A549 (cell line): ENCODE measurements around the gene CREBZF. TPM values are rescaled to one million over a fixed set of nuclear protein-coding genes. Genes with fewer than 3 reads are reported as not detected.
A peak's percentile ranks its signal among the peaks of the same experiment; 100 is the strongest.

Source experiments
- ATAC-seq, 2 experiments: fragments of 200-7000 bp in 1 of 2; fragments of >200 bp in 1 of 2; cut with Nextera tagmentation in 1 of 2; cut with Tn5 transposase in 1 of 2; 3 replicates each; pipeline versions ENCODE4 v1.8.0 to v1.9.1; 2018 to 2020; ENCODE audit warnings: mild to moderate bottlenecking in 1 of 2, moderate library complexity in 1 of 2
- CTCF ChIA-PET: fragments of 300-600 bp; sonication (Branson Sonifier 250); formaldehyde crosslinking; extraction: SDS; loops from one replicate; lab custom pipeline; 2021; ENCODE audit warnings: antibody characterized with exemption, inconsistent platforms; lab: Yijun Ruan, JAX
- POLR2A ChIA-PET: fragments of 350-600 bp; formaldehyde crosslinking; extraction: SDS; loops from one replicate; lab custom pipeline; 2021; ENCODE audit warnings: antibody characterized with exemption, inconsistent platforms; lab: Yijun Ruan, JAX
- DNase-seq, 2 experiments: peaks; one replicate each; pipeline versions ENCODE4 v3.0.0 to v3.0.0-alpha.2; 2011 to 2016; ENCODE audit warnings: low read depth in 1 of 2, low spot score in 1 of 2
- FAIRE-seq: peaks from 2 replicates; lab custom pipeline; 2011; peaks lifted over from hg19 to GRCh38; lab: Jason Lieb, UNC
- H3K27ac ChIP-seq, 2 experiments: fragments of >200 bp; sonication (Bioruptor Twin); formaldehyde crosslinking; 3 replicates each; pipeline ENCODE4 v1.5.1; 2016 to 2017
- H3K4me1 ChIP-seq: fragments of >200 bp; sonication (Bioruptor Twin); formaldehyde crosslinking; 3 replicates; pipeline ENCODE4 v1.6.1; 2016
- H3K4me2 ChIP-seq: fragments of >200 bp; sonication (Bioruptor Twin); formaldehyde crosslinking; 3 replicates; pipeline ENCODE4 v1.6.1; 2016
- H3K4me3 ChIP-seq: fragments of >200 bp; sonication (Bioruptor Twin); formaldehyde crosslinking; 3 replicates; pipeline ENCODE4 v1.5.1; 2016
- H3K9me3 ChIP-seq: fragments of >200 bp; sonication (Bioruptor Twin); formaldehyde crosslinking; 3 replicates; pipeline ENCODE4 v1.6.1; 2016
- CBX2 ChIP-seq: fragments of 200-600 bp; sonication (generic); IDR thresholded peaks from 2 replicates; pipeline ENCODE4 v1.6.1; 2016; ENCODE audit warnings: low read depth, mild to moderate bottlenecking, borderline replicate concordance
- CHD2 ChIP-seq: fragments of 150-350 bp; IDR thresholded peaks from 2 replicates; pipeline ENCODE4 v1.6.1; 2014; ENCODE audit warnings: low read length; ENCODE audit not compliant: partially characterized antibody
- EHF ChIP-seq: fragments of 250-450 bp; sonication (Bioruptor Pico); IDR thresholded peaks from 2 replicates; pipeline ENCODE4 v1.5.0; 2020; ENCODE audit warnings: mild to moderate bottlenecking
- EHMT2 ChIP-seq: fragments of 200-600 bp; sonication (generic); IDR thresholded peaks from 2 replicates; pipeline ENCODE4 v1.6.1; 2016; ENCODE audit warnings: antibody characterized with exemption, low read depth, mild to moderate bottlenecking, moderate library complexity
- EP300 ChIP-seq, 2 experiments: fragments of >200 bp; sonication (Bioruptor Twin); formaldehyde crosslinking; IDR thresholded peaks; 2 replicates in 1 of 2; 3 replicates in 1 of 2; pipeline ENCODE4 v1.6.1; 2016 to 2017
- HDAC2 ChIP-seq: fragments of 200-600 bp; sonication (generic); IDR thresholded peaks from 2 replicates; pipeline ENCODE4 v1.6.1; 2016
- HEYL ChIP-seq: fragments of 250-450 bp; sonication (Bioruptor Pico); IDR thresholded peaks from 2 replicates; pipeline ENCODE4 v1.8.0; 2021; ENCODE audit warnings: mild to moderate bottlenecking, moderate library complexity
- HOXA7 ChIP-seq: fragments of 250-450 bp; sonication (Bioruptor Pico); IDR thresholded peaks from 2 replicates; pipeline ENCODE4 v1.5.0; 2020; ENCODE audit warnings: mild to moderate bottlenecking, moderate library complexity
- HOXB13 ChIP-seq: fragments of 250-450 bp; sonication (Bioruptor Pico); IDR thresholded peaks from 2 replicates; pipeline ENCODE4 v1.5.0; 2020; ENCODE audit warnings: low read depth, mild to moderate bottlenecking, moderate library complexity
- KDM1A ChIP-seq: fragments of 200-600 bp; sonication (generic); IDR thresholded peaks from 2 replicates; pipeline ENCODE4 v1.6.1; 2016; ENCODE audit warnings: low read depth, mild to moderate bottlenecking
- KDM5A ChIP-seq: fragments of 200-600 bp; sonication (generic); IDR thresholded peaks from 2 replicates; pipeline ENCODE4 v1.6.1; 2016; ENCODE audit warnings: antibody characterized with exemption, mild to moderate bottlenecking
- MAFK ChIP-seq: fragments of 450-650 bp; IDR thresholded peaks from 2 replicates; pipeline ENCODE4 v1.6.1; 2014; ENCODE audit not compliant: partially characterized antibody
- MAZ ChIP-seq: fragments of 150-350 bp; IDR thresholded peaks from 2 replicates; pipeline ENCODE4 v1.6.1; 2014; ENCODE audit warnings: antibody characterized with exemption, low read depth, low read length, borderline replicate concordance
- MYC ChIP-seq: IDR thresholded peaks from 2 replicates; pipeline ENCODE4 v1.6.1; 2012; ENCODE audit warnings: mild to moderate bottlenecking, inconsistent platforms, low read length, improper control_type of control experiment, borderline replicate concordance
- NPAS2 ChIP-seq: fragments of 250-450 bp; sonication (Bioruptor Pico); IDR thresholded peaks from 2 replicates; pipeline ENCODE4 v1.8.0; 2022; ENCODE audit warnings: mild to moderate bottlenecking, moderate library complexity, borderline replicate concordance
- PHF8 ChIP-seq: fragments of 200-600 bp; sonication (generic); IDR thresholded peaks from 2 replicates; pipeline ENCODE4 v1.6.1; 2016; ENCODE audit warnings: low read depth, mild to moderate bottlenecking, antibody characterized with exemption, moderate library complexity, borderline replicate concordance
- POLR2A ChIP-seq: IDR thresholded peaks from 2 replicates; pipeline ENCODE4 v1.6.1; 2012; ENCODE audit warnings: mild to moderate bottlenecking, low read length
- RARB ChIP-seq: fragments of 250-450 bp; sonication (Bioruptor Pico); IDR thresholded peaks from 2 replicates; pipeline ENCODE4 v1.8.0; 2021; ENCODE audit warnings: mild to moderate bottlenecking, moderate library complexity
- RCOR1 ChIP-seq: fragments of 150-350 bp; IDR thresholded peaks from 2 replicates; pipeline ENCODE4 v1.6.1; 2014; ENCODE audit warnings: antibody characterized with exemption, low read length, low read depth
- REST ChIP-seq: fragments of 200-600 bp; sonication (generic); IDR thresholded peaks from 2 replicates; pipeline ENCODE4 v1.6.1; 2016; ENCODE audit warnings: antibody characterized with exemption, mild to moderate bottlenecking, moderate library complexity
- SMC3 ChIP-seq: fragments of >200 bp; sonication (Bioruptor Twin); formaldehyde crosslinking; IDR thresholded peaks from 3 replicates; pipeline ENCODE4 v1.6.1; 2018; ENCODE audit warnings: inconsistent platforms
- ZSCAN20 ChIP-seq: fragments of 250-450 bp; sonication (Bioruptor Pico); IDR thresholded peaks from 2 replicates; pipeline ENCODE4 v1.8.0; 2022; ENCODE audit warnings: mild to moderate bottlenecking, moderate library complexity
- WGBS: methylation state at CpG from one replicate; pipeline ENCODE4 v1.1.6; 2017; ENCODE audit errors: missing lambda C conversion rate; 5-methylcytosine and 5-hydroxymethylcytosine counted together
- polyA plus RNA-seq, 4 experiments: library from polyadenylated mRNA; depleted of rRNA in 3 of 4; stranded (reverse); fragments of >200 nt; fragmentation: RNase III in 1 of 4; extraction: RNeasy Plus Mini Kit Qiagen cat#74134 plus additional on column Dnase treatment in 1 of 4; gene quantifications; 2 replicates in 3 of 4; 3 replicates in 1 of 4; pipeline ENCODE4 v1.2.3, GENCODE V29; 2011 to 2017
- TF ChIP-seq, protein P1 (sequence below): IDR thresholded peaks from 2 replicates; pipeline ENCODE4 v1.6.1; 2012; ENCODE audit warnings: low read depth, borderline replicate concordance
- TF ChIP-seq, protein P2 (sequence below): IDR thresholded peaks from 2 replicates; pipeline ENCODE4 v1.6.1; 2012
- TF ChIP-seq, protein P3 (sequence below): IDR thresholded peaks from 2 replicates; pipeline ENCODE4 v1.6.1; 2012
- TF ChIP-seq, protein P4 (sequence below): fragments of 250-450 bp; sonication (Bioruptor Pico); IDR thresholded peaks from 2 replicates; pipeline ENCODE4 v1.5.0; 2020; ENCODE audit warnings: low read depth, mild to moderate bottlenecking, moderate library complexity

CREBZF gene
- polyA plus RNA-seq, 2 of the 4 experiments (the other 2 are of a cell fraction), result 57.8 to 61.8 TPM

DNA sequence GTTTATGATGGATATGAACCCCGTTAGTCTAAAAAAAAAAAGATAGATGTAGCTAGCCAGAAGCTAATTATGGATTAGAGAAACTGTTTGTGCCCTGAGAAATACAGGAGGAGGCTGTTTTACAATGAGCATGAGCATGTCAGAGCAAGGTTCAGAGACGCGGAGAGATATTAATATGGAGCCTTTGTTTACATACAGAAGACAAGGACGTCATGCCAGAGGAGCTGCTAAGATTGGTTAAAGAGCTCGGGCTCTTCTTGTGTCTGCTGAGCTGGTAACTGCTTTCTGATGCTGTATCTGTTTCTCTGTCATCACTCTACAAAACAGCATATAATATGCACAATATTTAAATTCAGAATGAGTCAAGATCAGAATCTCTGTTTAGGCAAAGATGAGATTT is 46.0 kb upstream of the CREBZF start:
- ChIA-PET POLR2A (no interaction called here), CTCF (interaction anchor here (0.6 to 1.1 kb wide), 2 partner anchors 11 to 1220 kb away, joined by 3 read pairs; no protein-coding TSS in a partner anchor)
- no peaks in the 10 kb centered on the region for H3K9me3 ChIP-seq
- peaks cover 17% of the 10 kb centered on the region for H3K4me1 ChIP-seq
- DNase-seq (peak in 1 of 2 experiments; percentile 11), FAIRE-seq (no peak), ATAC-seq (peak in 1 of 2 experiments; percentile 67; a peak in 3 of 6 replicates)
- H3K4me3 ChIP-seq, result no peak overlapping the region
- TF ChIP-seq HOXB13 (CRISPR knock-in tag), result no peak
- TF ChIP-seq RCOR1, result no peak
- TF ChIP-seq HOXA7, result no peak
- TF ChIP-seq MAFK, result no peak
- TF ChIP-seq RARB, result no peak
- no peak for TF ChIP-seq ZSCAN20
- TF ChIP-seq PHF8, result no peak
- no peak for TF ChIP-seq CBX2
- no peak for TF ChIP-seq HDAC2
- TF ChIP-seq, protein P1, sequence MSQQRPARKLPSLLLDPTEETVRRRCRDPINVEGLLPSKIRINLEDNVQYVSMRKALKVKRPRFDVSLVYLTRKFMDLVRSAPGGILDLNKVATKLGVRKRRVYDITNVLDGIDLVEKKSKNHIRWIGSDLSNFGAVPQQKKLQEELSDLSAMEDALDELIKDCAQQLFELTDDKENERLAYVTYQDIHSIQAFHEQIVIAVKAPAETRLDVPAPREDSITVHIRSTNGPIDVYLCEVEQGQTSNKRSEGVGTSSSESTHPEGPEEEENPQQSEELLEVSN, result no peak
- TF ChIP-seq EHMT2, result no peak
- TF ChIP-seq, protein P2, sequence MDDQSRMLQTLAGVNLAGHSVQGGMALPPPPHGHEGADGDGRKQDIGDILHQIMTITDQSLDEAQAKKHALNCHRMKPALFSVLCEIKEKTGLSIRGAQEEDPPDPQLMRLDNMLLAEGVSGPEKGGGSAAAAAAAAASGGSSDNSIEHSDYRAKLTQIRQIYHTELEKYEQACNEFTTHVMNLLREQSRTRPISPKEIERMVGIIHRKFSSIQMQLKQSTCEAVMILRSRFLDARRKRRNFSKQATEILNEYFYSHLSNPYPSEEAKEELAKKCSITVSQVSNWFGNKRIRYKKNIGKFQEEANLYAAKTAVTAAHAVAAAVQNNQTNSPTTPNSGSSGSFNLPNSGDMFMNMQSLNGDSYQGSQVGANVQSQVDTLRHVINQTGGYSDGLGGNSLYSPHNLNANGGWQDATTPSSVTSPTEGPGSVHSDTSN, result no peak
- no peak for TF ChIP-seq KDM5A
- TF ChIP-seq HEYL, result no peak
- no peak overlapping the region for H3K27ac ChIP-seq
- 54% methylated on average over 5 of the region's 5 CpGs for WGBS
- H3K4me2 ChIP-seq, result no peak overlapping the region

GRCh38 chr11:85709941-85710702 is 45.2 kb upstream of the CREBZF start:
- no peak for ATAC-seq
- CTCF ChIA-PET, result interaction anchor here (1.1 kb wide), 1 partner anchor 10 kb away, joined by 3 read pairs; no protein-coding TSS in a partner anchor
- 90% methylated on average over 5 of the region's 5 CpGs for WGBS

More at GRCh38 chr11:85709941-85710702, 45.2 kb upstream of the CREBZF start:
- POLR2A ChIA-PET, result no interaction called here
- Histone ChIP-seq H3K27ac (no peak overlapping the region), H3K9me3 (no peaks in the 10 kb centered on the region), H3K4me2 (no peak overlapping the region), H3K4me3 (no peak overlapping the region)
- FAIRE-seq, result no peak
- TF ChIP-seq, protein P3, sequence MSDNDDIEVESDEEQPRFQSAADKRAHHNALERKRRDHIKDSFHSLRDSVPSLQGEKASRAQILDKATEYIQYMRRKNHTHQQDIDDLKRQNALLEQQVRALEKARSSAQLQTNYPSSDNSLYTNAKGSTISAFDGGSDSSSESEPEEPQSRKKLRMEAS, result no peak
- TF ChIP-seq MAZ (no peak), POLR2A (no peak), PHF8 (no peak), EHF (CRISPR knock-in tag) (no peak), RARB (no peak), KDM1A (no peak), CHD2 (no peak), NPAS2 (CRISPR knock-in tag) (no peak), EP300 (IDR thresholded peaks at IDR 0.05) (no peak), KDM5A (no peak), REST (no peak), MYC (no peak), SMC3 (no peak)
- TF ChIP-seq, protein P4, sequence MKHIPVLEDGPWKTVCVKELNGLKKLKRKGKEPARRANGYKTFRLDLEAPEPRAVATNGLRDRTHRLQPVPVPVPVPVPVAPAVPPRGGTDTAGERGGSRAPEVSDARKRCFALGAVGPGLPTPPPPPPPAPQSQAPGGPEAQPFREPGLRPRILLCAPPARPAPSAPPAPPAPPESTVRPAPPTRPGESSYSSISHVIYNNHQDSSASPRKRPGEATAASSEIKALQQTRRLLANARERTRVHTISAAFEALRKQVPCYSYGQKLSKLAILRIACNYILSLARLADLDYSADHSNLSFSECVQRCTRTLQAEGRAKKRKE (CRISPR knock-in tag), result no peak
- TF ChIP-seq, all 56 proteins: peak for 0
- peaks cover 15% of the 10 kb centered on the region for H3K4me1 ChIP-seq
- DNase-seq, result no peak
